Liver (tissue), 9 donors: ENCODE measurements around the gene FAM131C. TPM values are rescaled to one million over a fixed set of nuclear protein-coding genes. Genes with fewer than 3 reads are reported as not detected.

ENCODE experiments used
- DNase-seq: peaks from one replicate; pipeline ENCODE4 v3.0.0-alpha.2; 2017; ENCODE audit warnings: low spot score
- H3K27ac ChIP-seq, 2 donors: one replicate each; pipeline ENCODE4 v1.7.0; 2013; ENCODE audit warnings: inconsistent platforms in 2 of 2, low read length in 2 of 2, control low read depth in 1 of 2, low read depth in 1 of 2, mild to moderate bottlenecking in 1 of 2
- H3K27me3 ChIP-seq, 4 donors: one replicate each; pipeline versions ENCODE4 v1.6.1 to v1.7.0; 2013; ENCODE audit warnings: low read length in 3 of 4, inconsistent platforms in 1 of 4, mild to moderate bottlenecking in 1 of 4, moderate library complexity in 1 of 4; ENCODE audit not compliant: control insufficient read depth in 4 of 4, insufficient read depth in 4 of 4
- H3K36me3 ChIP-seq, 4 donors: one replicate each; pipeline versions ENCODE4 v1.6.1 to v1.7.0; 2013; ENCODE audit warnings: low read length in 3 of 4, mild to moderate bottlenecking in 3 of 4, low read depth in 1 of 4, moderate library complexity in 1 of 4; ENCODE audit not compliant: control insufficient read depth in 4 of 4, insufficient read depth in 3 of 4
- H3K4me1 ChIP-seq, 4 donors: one replicate each; pipeline versions ENCODE4 v1.6.1 to v1.7.0; 2013; ENCODE audit warnings: low read length in 3 of 4, mild to moderate bottlenecking in 3 of 4, moderate library complexity in 1 of 4; ENCODE audit not compliant: control insufficient read depth in 4 of 4, insufficient read depth in 4 of 4
- H3K4me3 ChIP-seq, 3 donors: one replicate each; pipeline versions ENCODE4 v1.6.1 to v1.7.0; 2013; ENCODE audit warnings: low read length in 3 of 3, control low read depth in 1 of 3, low read depth in 1 of 3, mild to moderate bottlenecking in 1 of 3
- H3K9ac ChIP-seq, 2 donors: one replicate each; pipeline ENCODE4 v1.7.0; 2013; ENCODE audit warnings: low read length in 2 of 2, mild to moderate bottlenecking in 2 of 2, moderate library complexity in 2 of 2, control low read depth in 1 of 2, low read depth in 1 of 2
- H3K9me3 ChIP-seq, 4 donors: one replicate each; pipeline versions ENCODE4 v1.6.1 to v1.7.0; 2013; ENCODE audit warnings: low read length in 3 of 4; ENCODE audit not compliant: control insufficient read depth in 4 of 4
- ATF3 ChIP-seq: IDR thresholded peaks from 2 replicates; pipeline ENCODE4 v1.6.1; 2016; ENCODE audit warnings: antibody characterized with exemption
- CTCF ChIP-seq: fragments of 150-350 bp; IDR thresholded peaks from 2 replicates; pipeline ENCODE4 v1.5.1; 2017; ENCODE audit warnings: improper control_type of control experiment, low read depth, low read length; ENCODE audit not compliant: missing input control
- FOXA1 ChIP-seq: IDR thresholded peaks from 2 replicates; pipeline ENCODE4 v1.6.1; 2016; ENCODE audit warnings: antibody characterized with exemption
- GABPA ChIP-seq, 2 donors: IDR thresholded peaks in 1 of 2; conservative IDR thresholded peaks in 1 of 2; 2 replicates each; pipeline ENCODE4 v1.6.1; 2016; ENCODE audit warnings: antibody characterized with exemption in 2 of 2, mild to moderate bottlenecking in 1 of 2, moderate library complexity in 1 of 2
- HNF4A ChIP-seq, 2 donors: conservative IDR thresholded peaks; 2 replicates each; pipeline ENCODE4 v1.6.1; 2016; ENCODE audit warnings: antibody characterized with exemption in 2 of 2, mild to moderate bottlenecking in 2 of 2
- JUND ChIP-seq, 2 donors: IDR thresholded peaks; 2 replicates each; pipeline ENCODE4 v1.6.1; 2016; ENCODE audit warnings: antibody characterized with exemption in 2 of 2
- MAX ChIP-seq: IDR thresholded peaks from 2 replicates; pipeline ENCODE4 v1.6.1; 2016; ENCODE audit warnings: antibody characterized with exemption
- NR2F2 ChIP-seq: IDR thresholded peaks from 2 replicates; pipeline ENCODE4 v1.6.1; 2016; ENCODE audit warnings: antibody characterized with exemption
- RAD21 ChIP-seq, 2 donors: IDR thresholded peaks; 2 replicates each; pipeline ENCODE4 v1.6.1; 2016; ENCODE audit warnings: antibody characterized with exemption in 2 of 2, mild to moderate bottlenecking in 2 of 2
- SP1 ChIP-seq: IDR thresholded peaks from 2 replicates; pipeline ENCODE4 v1.6.1; 2018; ENCODE audit warnings: antibody characterized with exemption, mild to moderate bottlenecking
- YY1 ChIP-seq: IDR thresholded peaks from 2 replicates; pipeline ENCODE4 v1.6.1; 2016; ENCODE audit warnings: antibody characterized with exemption, mild to moderate bottlenecking
- WGBS: extraction: QIAGEN DNeasy Blood & Tissue Kit; methylation state at CpG from one replicate; pipeline ENCODE4 v1.1.7; 2013; 5-methylcytosine and 5-hydroxymethylcytosine counted together
- polyA plus RNA-seq, 2 donors: library from polyadenylated mRNA; stranded (reverse) in 1 of 2; unstranded in 1 of 2; fragments of 200-250 nt in 1 of 2; fragments of >200 nt in 1 of 2; fragmentation: Nextera tagmentation in 1 of 2; extraction: Ambion mirVana in 1 of 2; gene quantifications; one replicate each; pipeline versions ENCODE4 v1.2.1 to v1.2.3, GENCODE V29; 2013 to 2015
- total RNA-seq, 2 donors: library from RNA; depleted of rRNA; stranded (reverse); fragments of >200 nt; gene quantifications; one replicate each; pipeline ENCODE4 v1.2.3, GENCODE V29; 2014
- TF ChIP-seq, protein P1 (sequence below): IDR thresholded peaks from 2 replicates; pipeline ENCODE4 v1.6.1; 2016; ENCODE audit warnings: antibody characterized with exemption, mild to moderate bottlenecking
- donor health status: healthy.
- donor health status: healthy.
- donor health status: healthy.
- donor health status: healthy.
- donor health status: healthy.

FAM131C gene
- total and polyA plus RNA-seq, 4 donors, result 0.05 to 0.92 TPM; not detected in 2

DNA sequence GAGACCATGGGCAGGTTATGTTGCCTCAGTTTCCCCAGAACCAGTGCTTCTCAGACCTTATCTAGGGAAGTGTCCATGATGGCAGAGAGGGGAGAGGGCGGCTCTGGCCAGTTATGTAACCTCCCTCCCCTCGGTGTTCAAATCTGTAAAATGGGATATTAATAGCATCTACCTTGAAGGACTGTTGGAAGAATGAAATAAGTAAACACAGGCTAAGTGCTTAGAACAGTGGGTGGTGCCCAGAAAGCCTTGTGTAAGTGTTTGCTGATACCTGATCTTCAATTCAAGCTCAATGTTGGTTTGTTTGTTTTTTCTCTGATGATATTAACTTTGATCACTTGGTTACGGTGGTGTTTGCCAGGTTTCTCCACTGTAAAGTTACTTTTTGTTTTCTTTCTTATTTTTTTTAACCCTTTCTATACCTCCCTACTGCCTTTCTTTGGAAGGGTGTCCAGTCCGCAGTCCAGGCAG is 47.5 kb upstream of the FAM131C start:
- no peak for DNase-seq
- Histone ChIP-seq H3K27ac (no peak overlapping the region), H3K27me3 (no peaks in the 10 kb centered on the region), H3K9me3 (no peaks in the 10 kb centered on the region), H3K36me3 (peaks cover 0 to 12% (median 6%) of the 10 kb centered on the region in 4 donors), H3K9ac (no peak overlapping the region), H3K4me1 (peaks cover 3 to 29% (median 20%) of the 10 kb centered on the region in 4 donors), H3K4me3 (no peak overlapping the region)
- TF ChIP-seq ATF3, result no peak
- TF ChIP-seq HNF4A (conservative IDR thresholded peaks at IDR 0.05), result peak in 1 of 2 donors; percentile 26
- no peak for TF ChIP-seq SP1
- 54% methylated on average over 4 of the region's 4 CpGs for WGBS

DNA sequence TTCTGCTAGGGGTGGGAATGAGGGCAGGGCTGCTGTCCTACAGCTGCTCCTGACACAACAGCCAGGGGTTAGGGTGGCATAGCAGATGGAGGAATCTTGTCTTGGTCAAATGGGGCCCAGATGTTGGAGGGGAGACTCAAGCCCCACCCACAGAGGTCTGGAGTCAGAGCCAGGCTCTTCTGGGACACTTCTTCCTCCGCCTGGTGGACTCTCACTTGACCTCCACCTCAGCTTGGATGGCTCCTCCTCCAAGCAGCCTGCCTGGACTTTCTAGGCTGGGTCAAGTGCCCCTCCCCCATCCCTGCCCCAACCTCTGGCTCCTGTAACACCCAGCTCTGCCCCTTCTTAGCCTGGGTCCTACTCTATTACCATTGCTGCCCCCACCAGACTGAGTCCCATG is 47.0 kb upstream of the FAM131C start:
- Histone ChIP-seq H3K4me3 (no peak overlapping the region), H3K27ac (no peak overlapping the region), H3K27me3 (no peaks in the 10 kb centered on the region), H3K9me3 (no peaks in the 10 kb centered on the region), H3K4me1 (peaks cover 5 to 29% (median 20%) of the 10 kb centered on the region in 4 donors), H3K36me3 (peaks cover 0 to 8% (median 4%) of the 10 kb centered on the region in 4 donors), H3K9ac (no peak overlapping the region)
- no peak for DNase-seq
- 85% methylated on average over 1 of the region's 1 CpG for WGBS
- TF ChIP-seq FOXA1 (no peak), ATF3 (no peak)

- DNase-seq, result no peak
- Histone ChIP-seq H3K4me3 (no peak overlapping the region), H3K9ac (no peak overlapping the region), H3K27ac (no peak overlapping the region), H3K9me3 (no peaks in the 10 kb centered on the region), H3K4me1 (peaks cover 5 to 29% (median 20%) of the 10 kb centered on the region in 4 donors), H3K36me3 (peaks cover 0 to 7% (median 4%) of the 10 kb centered on the region in 4 donors), H3K27me3 (no peaks in the 10 kb centered on the region)
- WGBS, result 91% methylated on average over 10 of the region's 10 CpGs
- no peak for TF ChIP-seq YY1
- no peak for TF ChIP-seq SP1
Measured at GRCh38 chr1:16119926-16120325, 46.5 kb upstream of the FAM131C start.

DNA sequence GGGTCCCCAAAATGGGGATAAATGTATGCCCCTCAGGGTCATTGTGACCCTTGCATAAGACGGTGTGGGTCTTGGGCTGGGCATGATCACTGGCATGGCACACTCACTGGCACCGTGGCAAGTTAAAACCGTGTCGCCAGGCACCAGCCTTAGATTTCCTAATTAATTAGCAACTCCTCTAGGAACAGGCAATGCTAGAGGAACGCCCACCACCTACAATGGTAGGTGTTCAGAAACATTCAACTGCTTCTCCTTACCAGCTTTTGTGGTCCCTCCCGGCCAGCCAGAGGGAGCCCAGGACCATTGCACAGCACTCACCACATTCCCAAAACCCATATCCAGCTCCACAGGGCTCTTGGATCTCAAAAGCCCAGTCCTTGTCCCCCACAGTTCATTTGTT is 46.1 kb upstream of the FAM131C start:
- Histone ChIP-seq H3K27me3 (no peaks in the 10 kb centered on the region), H3K4me3 (no peak overlapping the region), H3K36me3 (peaks cover 0 to 3% (median 1%) of the 10 kb centered on the region in 4 donors), H3K27ac (no peak overlapping the region), H3K9me3 (no peaks in the 10 kb centered on the region), H3K4me1 (peaks cover 5 to 29% (median 20%) of the 10 kb centered on the region in 4 donors), H3K9ac (no peak overlapping the region)
- TF ChIP-seq YY1 (no peak), NR2F2 (no peak), GABPA (IDR thresholded peaks at IDR 0.05 in 1 of 2, conservative IDR thresholded peaks at IDR 0.05 in 1 of 2) (no peak), RAD21 (IDR thresholded peaks at IDR 0.05) (no peak), CTCF (no peak), MAX (no peak), JUND (IDR thresholded peaks at IDR 0.05) (no peak), FOXA1 (no peak)
- TF ChIP-seq, protein P1, sequence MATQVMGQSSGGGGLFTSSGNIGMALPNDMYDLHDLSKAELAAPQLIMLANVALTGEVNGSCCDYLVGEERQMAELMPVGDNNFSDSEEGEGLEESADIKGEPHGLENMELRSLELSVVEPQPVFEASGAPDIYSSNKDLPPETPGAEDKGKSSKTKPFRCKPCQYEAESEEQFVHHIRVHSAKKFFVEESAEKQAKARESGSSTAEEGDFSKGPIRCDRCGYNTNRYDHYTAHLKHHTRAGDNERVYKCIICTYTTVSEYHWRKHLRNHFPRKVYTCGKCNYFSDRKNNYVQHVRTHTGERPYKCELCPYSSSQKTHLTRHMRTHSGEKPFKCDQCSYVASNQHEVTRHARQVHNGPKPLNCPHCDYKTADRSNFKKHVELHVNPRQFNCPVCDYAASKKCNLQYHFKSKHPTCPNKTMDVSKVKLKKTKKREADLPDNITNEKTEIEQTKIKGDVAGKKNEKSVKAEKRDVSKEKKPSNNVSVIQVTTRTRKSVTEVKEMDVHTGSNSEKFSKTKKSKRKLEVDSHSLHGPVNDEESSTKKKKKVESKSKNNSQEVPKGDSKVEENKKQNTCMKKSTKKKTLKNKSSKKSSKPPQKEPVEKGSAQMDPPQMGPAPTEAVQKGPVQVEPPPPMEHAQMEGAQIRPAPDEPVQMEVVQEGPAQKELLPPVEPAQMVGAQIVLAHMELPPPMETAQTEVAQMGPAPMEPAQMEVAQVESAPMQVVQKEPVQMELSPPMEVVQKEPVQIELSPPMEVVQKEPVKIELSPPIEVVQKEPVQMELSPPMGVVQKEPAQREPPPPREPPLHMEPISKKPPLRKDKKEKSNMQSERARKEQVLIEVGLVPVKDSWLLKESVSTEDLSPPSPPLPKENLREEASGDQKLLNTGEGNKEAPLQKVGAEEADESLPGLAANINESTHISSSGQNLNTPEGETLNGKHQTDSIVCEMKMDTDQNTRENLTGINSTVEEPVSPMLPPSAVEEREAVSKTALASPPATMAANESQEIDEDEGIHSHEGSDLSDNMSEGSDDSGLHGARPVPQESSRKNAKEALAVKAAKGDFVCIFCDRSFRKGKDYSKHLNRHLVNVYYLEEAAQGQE, result no peak
- DNase-seq, result no peak
- 91% methylated on average over 6 of the region's 6 CpGs for WGBS
